ENCODE data around the gene ADARB2.

- no peak for TF ChIP-seq CTCF (IDR thresholded peaks at IDR 0.05; ENCODE audit: poor library complexity)
- no peak for TF ChIP-seq EZH2phosphoT487 (IDR thresholded peaks at IDR 0.05; ENCODE audit: low read depth, severe bottlenecking, unreplicated experiment)
- TF ChIP-seq EZH2 (IDR thresholded peaks at IDR 0.05; ENCODE audit: borderline replicate concordance) = no peak
Measured at GRCh38 chr10:1215862-1216573, 521.3 kb downstream of the ADARB2 start.

All from hepatocyte (in vitro differentiated cells).